T47D (cell line): ENCODE results near the gene DSCAML1.
"Not testable (repeated sequence)": the region's sequence is repeated elsewhere in the genome, so short reads cannot be mapped to it uniquely, and the experiment has no call there.

ENCODE experiments used
- DNase-seq, 2 experiments: peaks; one replicate each; pipeline versions ENCODE4 v3.0.0 to v3.0.0-alpha.2; 2011 to 2012; ENCODE audit warnings: low read depth in 1 of 2, low spot score in 1 of 2
- JUND ChIP-seq: IDR thresholded peaks from 2 replicates; pipeline ENCODE4 v1.6.1; 2012; ENCODE audit warnings: low read depth
- in situ Hi-C: cut with HindIII; loops from 2 replicates; pipeline ENCODE4 v1.10.0; 2016; ENCODE audit warnings: low sequenced_read_pairs, low pct_unique_long_range_greater_than_20kb

The DSCAML1 gene

GRCh38 chr11:117411736-117412135 lies 385.3 kb downstream of the DSCAML1 start:
- in situ Hi-C loops = no loop called here
- no peak for TF ChIP-seq JUND
- no peak for DNase-seq

- TF ChIP-seq JUND = no peak
- in situ Hi-C loops = no loop called here
- no peak for DNase-seq
Observed at GRCh38 chr11:117410861-117411710, 385.9 kb downstream of the DSCAML1 start.

GRCh38 chr11:117410238-117410637 lies 386.8 kb downstream of the DSCAML1 start:
- in situ Hi-C loops = no loop called here
- no peak for TF ChIP-seq JUND
- DNase-seq = no peak

- no peak for DNase-seq
- TF ChIP-seq JUND = no peak
- in situ Hi-C loops = no loop called here
Observed at GRCh38 chr11:117409511-117409910, 387.5 kb downstream of the DSCAML1 start.

- no peak for DNase-seq
- no peak for TF ChIP-seq JUND
- in situ Hi-C loops = no loop called here
Observed at GRCh38 chr11:117408356-117408755, 388.7 kb downstream of the DSCAML1 start.

- TF ChIP-seq JUND = no peak
- no peak for DNase-seq
- in situ Hi-C loops = no loop called here
Observed at GRCh38 chr11:117407016-117407415, 390.0 kb downstream of the DSCAML1 start.

GRCh38 chr11:117405898-117406297 lies 391.1 kb downstream of the DSCAML1 start:
- in situ Hi-C loops, DNase-seq: not testable (repeated sequence)

GRCh38 chr11:117399100-117399840 lies 397.7 kb downstream of the DSCAML1 start:
- in situ Hi-C loops, DNase-seq: not testable (repeated sequence)

- DNase-seq, in situ Hi-C loops: not testable (repeated sequence)
Observed at GRCh38 chr11:117398618-117399017, 398.4 kb downstream of the DSCAML1 start.

GRCh38 chr11:117396970-117397369 lies 400.0 kb downstream of the DSCAML1 start:
- in situ Hi-C loops = no loop called here
- DNase-seq = no peak
- TF ChIP-seq JUND = no peak

- no peak for DNase-seq
- TF ChIP-seq JUND = no peak
- in situ Hi-C loops = no loop called here
Observed at GRCh38 chr11:117395476-117395875, 401.5 kb downstream of the DSCAML1 start.

- DNase-seq = no peak
- in situ Hi-C loops = no loop called here
- TF ChIP-seq JUND = no peak
Observed at GRCh38 chr11:117394221-117394925, 402.6 kb downstream of the DSCAML1 start.

GRCh38 chr11:117392979-117393378 lies 404.0 kb downstream of the DSCAML1 start:
- in situ Hi-C loops = no loop called here
- no peak for TF ChIP-seq JUND
- DNase-seq = no peak
